Mesothelial cell of epicardium (in vitro differentiated cells): ENCODE data around the gene ALPP. TPM values are rescaled to one million over a fixed set of nuclear protein-coding genes. Genes with fewer than 3 reads are reported as not detected.

Experiments used
- DNase-seq, 2 experiments: peaks; one replicate each; pipeline ENCODE4 v3.0.0; 2021; ENCODE audit warnings: low spot score in 2 of 2; ENCODE audit not compliant: unreplicated experiment in 2 of 2
- H3K27ac Mint-ChIP-seq: 2 replicates; pipeline ENCODE4 v1.8.0; 2021; ENCODE audit warnings: mixed read lengths
- H3K27me3 Mint-ChIP-seq: 2 replicates; pipeline ENCODE4 v1.8.0; 2021; ENCODE audit warnings: low read depth, mixed read lengths
- H3K36me3 Mint-ChIP-seq: 2 replicates; pipeline ENCODE4 v1.8.0; 2021; ENCODE audit warnings: mixed read lengths
- H3K4me1 Mint-ChIP-seq: 2 replicates; pipeline ENCODE4 v1.8.0; 2021; ENCODE audit warnings: mixed read lengths
- H3K4me3 Mint-ChIP-seq: 2 replicates; pipeline ENCODE4 v1.8.0; 2021; ENCODE audit warnings: mild to moderate bottlenecking, moderate library complexity, mixed read lengths
- H3K9me3 Mint-ChIP-seq: 2 replicates; pipeline ENCODE4 v1.8.0; 2021; ENCODE audit warnings: mixed read lengths
- CTCF ChIP-seq: fragments of 200-600 bp; sonication (generic); IDR thresholded peaks from one replicate; pipeline ENCODE4 v1.5.0; 2021; ENCODE audit warnings: antibody characterized with exemption; ENCODE audit not compliant: unreplicated experiment
- total RNA-seq: library from RNA; stranded (reverse); gene quantifications from 3 replicates; pipeline ENCODE4 v1.2.1, GENCODE V29; 2021

The ALPP gene
- total RNA-seq, 1 donor from 2014 or later: not detected

- no peak for TF ChIP-seq CTCF
Observed at GRCh38 chr2:232372231-232373208, 6.0 kb upstream of the ALPP start.

GRCh38 chr2:232374356-232374755 is 4.2 kb upstream of the ALPP start:
- H3K4me1 Mint-ChIP-seq: no peaks in the 10 kb centered on the region
- TF ChIP-seq CTCF: no peak
- no peak overlapping the region for H3K4me3 Mint-ChIP-seq
- H3K36me3 Mint-ChIP-seq: no peaks in the 10 kb centered on the region
- DNase-seq: no peak
- H3K27ac Mint-ChIP-seq: no peak overlapping the region
- H3K9me3 Mint-ChIP-seq: no peaks in the 10 kb centered on the region
- H3K27me3 Mint-ChIP-seq: no peaks in the 10 kb centered on the region

More at GRCh38 chr2:232372231-232373208, 6.0 kb upstream of the ALPP start:
- no peak overlapping the region for H3K27ac Mint-ChIP-seq
- no peaks in the 10 kb centered on the region for H3K27me3 Mint-ChIP-seq
- no peak overlapping the region for H3K4me3 Mint-ChIP-seq
- DNase-seq: no peak
- H3K36me3 Mint-ChIP-seq: no peaks in the 10 kb centered on the region
- no peaks in the 10 kb centered on the region for H3K4me1 Mint-ChIP-seq
- H3K9me3 Mint-ChIP-seq: no peaks in the 10 kb centered on the region

GRCh38 chr2:232375164-232375563 is 3.4 kb upstream of the ALPP start:
- Mint-ChIP-seq H3K36me3 (no peaks in the 10 kb centered on the region), H3K4me3 (no peak overlapping the region)

GRCh38 chr2:232376260-232376659 is 2.3 kb upstream of the ALPP start:
- Mint-ChIP-seq H3K27me3 (no peaks in the 10 kb centered on the region), H3K9me3 (no peaks in the 10 kb centered on the region), H3K4me3 (no peak overlapping the region), H3K27ac (no peak overlapping the region), H3K36me3 (no peaks in the 10 kb centered on the region), H3K4me1 (no peaks in the 10 kb centered on the region)
- DNase-seq: no peak
- TF ChIP-seq CTCF: no peak

More at GRCh38 chr2:232375164-232375563, 3.4 kb upstream of the ALPP start:
- no peaks in the 10 kb centered on the region for H3K9me3 Mint-ChIP-seq
- H3K27ac Mint-ChIP-seq: no peak overlapping the region
- no peak for DNase-seq
- H3K27me3 Mint-ChIP-seq: no peaks in the 10 kb centered on the region
- TF ChIP-seq CTCF: no peak
- no peaks in the 10 kb centered on the region for H3K4me1 Mint-ChIP-seq

GRCh38 chr2:232376713-232377112 is 1.8 kb upstream of the ALPP start:
- no peaks in the 10 kb centered on the region for H3K9me3 Mint-ChIP-seq
- H3K36me3 Mint-ChIP-seq: no peaks in the 10 kb centered on the region
- H3K27ac Mint-ChIP-seq: no peak overlapping the region
- H3K4me3 Mint-ChIP-seq: no peak overlapping the region
- DNase-seq: no peak
- no peaks in the 10 kb centered on the region for H3K27me3 Mint-ChIP-seq
- H3K4me1 Mint-ChIP-seq: no peaks in the 10 kb centered on the region
- no peak for TF ChIP-seq CTCF
